Upper lobe of left lung (tissue), 4 donors: ENCODE measurements around the gene ATP9B.

Experiments used
- EP300 ChIP-seq, 4 donors: sonication (generic); formaldehyde crosslinking; IDR thresholded peaks; one replicate each; pipeline ENCODE4 v1.5.1; 2017; ENCODE audit warnings: antibody characterized with exemption in 4 of 4, control low read depth in 2 of 4
- POLR2AphosphoS5 ChIP-seq, 2 donors: sonication (generic); formaldehyde crosslinking; IDR thresholded peaks; one replicate each; pipeline ENCODE4 v1.5.1; 2017; ENCODE audit warnings: antibody characterized with exemption in 2 of 2

- TF ChIP-seq EP300 (IDR thresholded peaks at IDR 0.05) (no peak), POLR2AphosphoS5 (IDR thresholded peaks at IDR 0.05) (no peak)
Observed at GRCh38 chr18:79343567-79344207, 274.5 kb downstream of the ATP9B start.
